HG02588 (cell line): Measurements from ENCODE around the gene RPS3.

Source experiments
- ATAC-seq: cut with Tn5 transposase; IDR thresholded peaks from one replicate; pipeline ENCODE4 v1.9.1; 2021; ENCODE audit warnings: mild to moderate bottlenecking, moderate library complexity; ENCODE audit not compliant: unreplicated experiment

RPS3 gene

GRCh38 chr11:75453916-75454655 lies 54.8 kb downstream of the RPS3 start:
- no peak for ATAC-seq

GRCh38 chr11:75454987-75455386 lies 55.7 kb downstream of the RPS3 start:
- ATAC-seq, result no peak
